Breast epithelium (tissue), 4 donors: ENCODE data around the gene MAN1A2. TPM values are rescaled to one million over a fixed set of nuclear protein-coding genes. Genes with fewer than 3 reads are reported as not detected.

Source experiments
- DNase-seq, 2 donors: peaks; one replicate each; pipeline ENCODE4 v3.0.0-alpha.2; 2019; ENCODE audit warnings: low spot score in 2 of 2
- H3K27ac ChIP-seq, 2 donors: fragments of 200-600 bp; sonication (generic) in 1 of 2; one replicate each; pipeline ENCODE4 v1.5.1; 2016 to 2019; ENCODE audit warnings: mild to moderate bottlenecking in 1 of 2
- H3K27me3 ChIP-seq, 2 donors: fragments of 200-600 bp; sonication (generic) in 1 of 2; one replicate each; pipeline versions ENCODE4 v1.5.1 to v1.6.0; 2017 to 2019; ENCODE audit warnings: control low read depth in 1 of 2, mild to moderate bottlenecking in 1 of 2
- H3K36me3 ChIP-seq: fragments of 200-600 bp; one replicate; pipeline ENCODE4 v1.5.1; 2019
- H3K4me1 ChIP-seq, 2 donors: fragments of 200-600 bp; sonication (generic); one replicate each; pipeline ENCODE4 v1.5.1; 2016 to 2019; ENCODE audit warnings: control low read depth in 1 of 2
- H3K4me3 ChIP-seq, 3 donors: fragments of 200-600 bp; sonication (generic); 1 replicate in 2 of 3; 2 replicates in 1 of 3; pipeline ENCODE4 v1.5.1; 2016 to 2019; ENCODE audit warnings: mild to moderate bottlenecking in 3 of 3, moderate library complexity in 2 of 3
- H3K9me3 ChIP-seq, 2 donors: fragments of 200-600 bp; sonication (generic) in 1 of 2; one replicate each; pipeline ENCODE4 v1.5.1; 2016 to 2019; ENCODE audit warnings: control low read depth in 1 of 2
- CTCF ChIP-seq, 3 donors: fragments of 450-650 bp; IDR thresholded peaks; one replicate each; pipeline ENCODE4 v1.5.1; 2016 to 2017; ENCODE audit warnings: antibody characterized with exemption in 3 of 3, mild to moderate bottlenecking in 3 of 3, moderate library complexity in 3 of 3
- POLR2A ChIP-seq: fragments of 450-650 bp; IDR thresholded peaks from one replicate; pipeline ENCODE4 v1.6.1; 2016; ENCODE audit warnings: antibody characterized with exemption, mild to moderate bottlenecking, moderate library complexity
- POLR2AphosphoS5 ChIP-seq, 3 donors: sonication (generic); formaldehyde crosslinking; IDR thresholded peaks; one replicate each; pipeline ENCODE4 v1.6.1; 2017; ENCODE audit warnings: antibody characterized with exemption in 3 of 3
- intact Hi-C: fragments of 100-400 bp; cut with DNase I; formaldehyde crosslinking; loops from one replicate; pipeline ENCODE4 v1.15.1; 2023; ENCODE audit warnings: low total_unique reads
- total RNA-seq, 3 donors: library from RNA; depleted of rRNA; stranded (reverse); fragments of >200 nt; gene quantifications; one replicate each; pipeline ENCODE4 v1.1.0, GENCODE V29; 2016

Gene MAN1A2
- total RNA-seq, 3 donors from 2014 or later: 40.2 to 52.8 (median 43.3) TPM

- Histone ChIP-seq H3K4me1 (no peaks in the 10 kb centered on the region), H3K27me3 (no peaks in the 10 kb centered on the region), H3K4me3 (no peak overlapping the region), H3K36me3 (no peaks in the 10 kb centered on the region), H3K27ac (no peak overlapping the region), H3K9me3 (no peaks in the 10 kb centered on the region)
- intact Hi-C loops: no loop called here
- TF ChIP-seq POLR2A: no peak
- TF ChIP-seq POLR2AphosphoS5 (IDR thresholded peaks at IDR 0.05): no peak
- TF ChIP-seq CTCF (IDR thresholded peaks at IDR 0.05): no peak
- DNase-seq: no peak
These were observed 46.2 kb downstream of the MAN1A2 start for GRCh38 chr1:117413412-117413811.

- Histone ChIP-seq H3K27ac (no peak overlapping the region), H3K4me1 (no peaks in the 10 kb centered on the region), H3K27me3 (no peaks in the 10 kb centered on the region), H3K4me3 (no peak overlapping the region), H3K9me3 (no peaks in the 10 kb centered on the region), H3K36me3 (no peaks in the 10 kb centered on the region)
- intact Hi-C loops: no loop called here
- DNase-seq: no peak
- no peak for TF ChIP-seq CTCF (IDR thresholded peaks at IDR 0.05)
- TF ChIP-seq POLR2A: no peak
- no peak for TF ChIP-seq POLR2AphosphoS5 (IDR thresholded peaks at IDR 0.05)
These were observed 47.7 kb downstream of the MAN1A2 start for GRCh38 chr1:117414943-117415342.

- H3K4me1 ChIP-seq: no peaks in the 10 kb centered on the region
- H3K27ac ChIP-seq: no peak overlapping the region
- TF ChIP-seq POLR2A (no peak), POLR2AphosphoS5 (IDR thresholded peaks at IDR 0.05) (no peak), CTCF (IDR thresholded peaks at IDR 0.05) (no peak)
- DNase-seq: no peak
- no peaks in the 10 kb centered on the region for H3K9me3 ChIP-seq
- no peaks in the 10 kb centered on the region for H3K27me3 ChIP-seq
- no peaks in the 10 kb centered on the region for H3K36me3 ChIP-seq
- no peak overlapping the region for H3K4me3 ChIP-seq
- intact Hi-C loops: no loop called here
These were observed 48.8 kb downstream of the MAN1A2 start for GRCh38 chr1:117416004-117416403.

- intact Hi-C loops: no loop called here
- TF ChIP-seq POLR2AphosphoS5 (IDR thresholded peaks at IDR 0.05) (no peak), POLR2A (no peak), CTCF (IDR thresholded peaks at IDR 0.05) (no peak)
- no peak overlapping the region for H3K27ac ChIP-seq
- no peaks in the 10 kb centered on the region for H3K4me1 ChIP-seq
- no peak overlapping the region for H3K4me3 ChIP-seq
- no peaks in the 10 kb centered on the region for H3K27me3 ChIP-seq
- no peaks in the 10 kb centered on the region for H3K36me3 ChIP-seq
- no peaks in the 10 kb centered on the region for H3K9me3 ChIP-seq
- no peak for DNase-seq
These were observed 49.4 kb downstream of the MAN1A2 start for GRCh38 chr1:117416546-117417125.

GRCh38 chr1:117425050-117425734, 57.9 kb downstream of the MAN1A2 start:
- no peaks in the 10 kb centered on the region for H3K27me3 ChIP-seq
- TF ChIP-seq POLR2A (no peak), POLR2AphosphoS5 (IDR thresholded peaks at IDR 0.05) (no peak), CTCF (IDR thresholded peaks at IDR 0.05) (no peak)
- H3K4me3 ChIP-seq: no peak overlapping the region
- H3K4me1 ChIP-seq: no peaks in the 10 kb centered on the region
- DNase-seq: no peak
- peaks cover 4% of the 10 kb centered on the region for H3K36me3 ChIP-seq
- intact Hi-C loops: no loop called here
- no peak overlapping the region for H3K27ac ChIP-seq
- H3K9me3 ChIP-seq: peaks cover 0 to 33% of the 10 kb centered on the region in 2 donors
